HUES6 (cell line): Measurements from ENCODE around the gene ZIC3.
"Not testable (repeated sequence)": the region's sequence is repeated elsewhere in the genome, so short reads cannot be mapped to it uniquely, and the experiment has no call there.

Experiments used
- H3K27ac ChIP-seq: 2 replicates; pipeline ENCODE4 v1.7.0; 2013; ENCODE audit warnings: low read depth, mild to moderate bottlenecking, low read length, inconsistent platforms
- H3K27me3 ChIP-seq: 2 replicates; pipeline ENCODE4 v1.6.1; 2013; ENCODE audit warnings: low read length; ENCODE audit not compliant: control insufficient read depth, insufficient read depth
- H3K36me3 ChIP-seq: 2 replicates; pipeline ENCODE4 v1.6.1; 2013; ENCODE audit warnings: low read length; ENCODE audit not compliant: control insufficient read depth, insufficient read depth
- H3K4me1 ChIP-seq: 2 replicates; pipeline ENCODE4 v1.6.1; 2013; ENCODE audit warnings: low read length; ENCODE audit not compliant: control insufficient read depth, insufficient read depth
- H3K4me3 ChIP-seq: 2 replicates; pipeline ENCODE4 v1.5.1; 2013; ENCODE audit warnings: low read depth, low read length
- H3K9ac ChIP-seq: one replicate; pipeline ENCODE4 v1.6.1; 2013; ENCODE audit warnings: mild to moderate bottlenecking, low read length
- H3K9me3 ChIP-seq: 2 replicates; pipeline ENCODE4 v1.6.1; 2013; ENCODE audit warnings: low read depth, low read length; ENCODE audit not compliant: control insufficient read depth, insufficient read depth

ZIC3 gene

DNA sequence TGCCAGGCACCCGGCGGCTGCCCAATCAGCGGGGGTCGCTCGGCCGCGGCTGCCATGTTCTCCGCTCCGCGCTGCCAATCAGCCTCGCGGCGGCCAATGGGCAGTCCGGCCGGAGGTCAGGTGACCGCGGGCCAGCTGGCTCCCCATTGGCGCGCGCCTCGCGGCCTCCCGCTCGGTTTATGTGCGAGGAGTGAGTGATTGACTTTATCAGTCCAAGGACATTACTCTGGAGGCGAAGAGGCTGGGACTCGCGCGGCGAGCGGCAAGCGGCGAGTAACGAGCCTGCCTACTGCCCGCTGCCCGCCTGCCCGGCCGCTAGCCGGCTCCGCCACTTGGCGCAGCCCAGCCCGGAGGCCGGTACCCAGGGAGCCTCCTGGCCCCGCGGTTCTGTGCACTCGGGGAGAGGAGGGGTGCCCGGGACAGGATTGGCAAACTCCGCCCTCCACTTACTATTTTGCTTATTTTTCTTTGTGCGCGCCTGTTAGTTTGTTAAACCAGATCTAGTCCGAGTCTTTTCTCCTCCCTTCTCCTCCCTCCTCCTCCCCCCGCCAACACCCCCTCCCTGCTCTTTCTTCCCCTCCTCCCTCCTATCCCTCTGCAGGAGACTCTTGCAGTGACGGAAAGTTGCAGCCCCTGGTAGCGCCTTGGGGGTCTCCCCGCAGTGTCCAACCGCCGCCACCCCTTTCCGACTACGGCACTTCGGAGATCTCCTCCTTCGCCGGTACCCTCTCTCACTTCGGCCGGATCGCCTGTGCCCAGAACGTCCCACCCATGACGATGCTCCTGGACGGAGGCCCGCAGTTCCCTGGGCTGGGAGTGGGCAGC is at the start of gene ZIC3:
Gene ZIC3, plus strand, starts transcription at position 207 of the 825 bp plus-strand sequence. Its CDS starts 565 bp downstream, at position 772.
- Histone ChIP-seq H3K9me3 (no peaks in the 10 kb centered on the region), H3K4me3 (peak within 1 kb of the TSS; percentile 95), H3K27me3 (no peaks in the 10 kb centered on the region; the same call in 1 of the 2 replicates), H3K36me3 (peaks cover 40% of the 10 kb centered on the region), H3K4me1 (peaks cover 17% of the 10 kb centered on the region), H3K27ac (peak within 1 kb of the TSS; percentile 82; the same call in 1 of the 2 replicates), H3K9ac (peak within 1 kb of the TSS; percentile 98)

DNA sequence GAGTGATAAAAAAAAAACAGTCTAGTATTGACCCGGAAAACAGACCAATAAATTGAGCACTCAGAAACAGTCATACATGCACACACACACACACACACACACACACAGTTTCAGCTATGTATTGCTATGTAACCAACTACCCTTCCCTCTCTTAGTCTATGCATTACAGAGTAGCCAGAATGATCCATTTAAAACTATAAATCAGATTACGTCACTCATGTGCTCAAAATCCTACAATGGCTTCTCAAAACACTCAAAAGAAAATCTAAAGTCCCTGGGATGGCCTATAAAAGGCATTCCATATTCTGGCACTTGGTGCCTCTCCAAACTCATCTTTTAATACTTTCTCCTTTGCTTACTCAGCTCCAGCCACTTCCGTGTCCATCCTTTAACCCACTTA is 46.5 kb upstream of the ZIC3 start:
- H3K27me3 ChIP-seq: peaks cover 11% of the 10 kb centered on the region; the same call in 1 of the 2 replicates
- no peaks in the 10 kb centered on the region for H3K36me3 ChIP-seq
- no peaks in the 10 kb centered on the region for H3K9me3 ChIP-seq
- H3K9ac ChIP-seq: no peak overlapping the region
- no peaks in the 10 kb centered on the region for H3K4me1 ChIP-seq
- no peak overlapping the region for H3K27ac ChIP-seq
- H3K4me3 ChIP-seq: no peak overlapping the region

- H3K36me3 ChIP-seq: no peaks in the 10 kb centered on the region
Measured at GRCh38 chrX:137545711-137546651, 19.9 kb upstream of the ZIC3 start.

DNA sequence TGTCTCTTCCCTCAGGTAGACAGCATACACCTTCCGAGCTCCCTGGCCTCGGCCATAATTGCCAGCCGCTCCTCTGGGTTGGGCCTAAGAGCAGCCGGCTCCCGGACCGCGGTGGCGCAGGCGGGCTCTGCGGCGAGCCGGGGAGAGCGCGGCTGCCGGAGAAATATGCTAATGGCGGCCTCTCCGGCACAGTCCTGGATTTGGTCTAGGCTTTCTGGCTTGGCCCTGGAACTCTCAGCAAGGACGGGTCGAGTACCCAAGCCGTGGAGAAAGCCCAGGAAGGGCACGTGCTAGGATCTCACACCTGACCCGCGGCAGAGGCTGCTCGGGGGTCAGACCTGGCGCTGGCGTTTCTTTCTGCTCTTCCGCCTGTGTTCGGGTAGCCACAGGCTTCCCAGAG is 18.6 kb upstream of the ZIC3 start:
- Histone ChIP-seq H3K36me3 (no peaks in the 10 kb centered on the region), H3K4me3 (peak overlapping the region; percentile 53), H3K9ac (no peak overlapping the region), H3K27me3 (peaks cover 77% of the 10 kb centered on the region), H3K27ac (no peak overlapping the region), H3K4me1 (peaks cover 35% of the 10 kb centered on the region), H3K9me3 (no peaks in the 10 kb centered on the region)

More at GRCh38 chrX:137545711-137546651, 19.9 kb upstream of the ZIC3 start:
- Histone ChIP-seq H3K9ac (no peak overlapping the region), H3K9me3 (no peaks in the 10 kb centered on the region), H3K27me3 (peaks cover 76% of the 10 kb centered on the region), H3K4me3 (peak overlapping the region; percentile 40; the same call in 1 of the 2 replicates), H3K4me1 (peaks cover 28% of the 10 kb centered on the region), H3K27ac (no peak overlapping the region)

DNA sequence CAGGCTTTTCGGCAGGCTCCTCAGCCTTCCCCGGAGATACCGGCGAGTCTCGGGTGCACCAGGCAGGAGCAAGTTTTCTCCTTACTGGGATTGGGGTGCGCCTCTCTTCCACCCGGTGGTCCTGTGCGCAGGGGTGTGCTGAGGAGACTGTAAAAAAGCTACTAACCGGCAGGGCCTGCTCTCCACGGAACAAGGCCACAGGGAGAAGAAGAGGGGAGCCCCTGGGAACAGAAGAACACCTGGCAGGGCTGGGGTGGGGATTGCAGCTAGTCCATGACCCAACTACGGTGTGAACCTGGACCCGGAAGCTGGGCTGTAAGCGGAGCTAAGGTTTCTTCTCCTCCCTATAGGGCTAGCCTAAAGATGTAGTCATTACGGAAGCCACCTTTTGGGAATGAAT is 17.7 kb upstream of the ZIC3 start:
- H3K9ac ChIP-seq: peak overlapping the region; percentile 53
- H3K27me3 ChIP-seq: peaks cover 73% of the 10 kb centered on the region
- peak overlapping the region; percentile 53 for H3K4me3 ChIP-seq

DNA sequence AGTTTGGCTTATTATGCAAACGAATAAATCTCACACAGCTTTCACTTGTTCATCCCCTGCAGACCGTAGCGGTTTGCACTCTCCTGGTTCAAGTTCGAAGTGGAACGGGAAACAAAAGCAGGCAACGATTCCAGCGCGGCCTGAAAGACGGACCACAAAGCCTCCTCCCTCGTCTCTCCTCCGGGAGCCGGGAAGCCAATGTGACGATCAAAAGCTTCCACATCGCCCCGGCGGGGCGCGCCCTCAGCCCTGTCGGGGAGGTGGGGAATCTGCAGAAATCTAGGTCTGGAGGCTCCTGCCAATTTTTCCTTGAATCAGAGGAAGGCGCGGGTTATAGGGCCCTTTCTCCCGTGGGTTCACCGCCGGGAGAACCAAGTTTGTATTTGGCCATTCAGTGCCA is 16.9 kb upstream of the ZIC3 start:
- no peak overlapping the region for H3K27ac ChIP-seq
- peaks cover 65% of the 10 kb centered on the region for H3K27me3 ChIP-seq
- H3K36me3 ChIP-seq: no peaks in the 10 kb centered on the region
- H3K9me3 ChIP-seq: no peaks in the 10 kb centered on the region
- peak overlapping the region; percentile 53 for H3K4me3 ChIP-seq
- peaks cover 35% of the 10 kb centered on the region for H3K4me1 ChIP-seq
- peak overlapping the region; percentile 78 for H3K9ac ChIP-seq

More for the DNA sequence above, 17.7 kb upstream of the ZIC3 start:
- H3K9me3 ChIP-seq: no peaks in the 10 kb centered on the region
- no peaks in the 10 kb centered on the region for H3K36me3 ChIP-seq
- peaks cover 35% of the 10 kb centered on the region for H3K4me1 ChIP-seq
- H3K27ac ChIP-seq: no peak overlapping the region

- peaks cover 55% of the 10 kb centered on the region for H3K27me3 ChIP-seq
- peaks cover 35% of the 10 kb centered on the region for H3K4me1 ChIP-seq
- H3K4me3 ChIP-seq: peak overlapping the region; percentile 53
- H3K9ac ChIP-seq: peak overlapping the region; percentile 78
- no peaks in the 10 kb centered on the region for H3K9me3 ChIP-seq
- no peaks in the 10 kb centered on the region for H3K36me3 ChIP-seq
- H3K27ac ChIP-seq: peak overlapping the region; percentile 14; the same call in 1 of the 2 replicates
Measured at GRCh38 chrX:137549851-137550664, 15.9 kb upstream of the ZIC3 start.

GRCh38 chrX:137550665-137551261 is 15.2 kb upstream of the ZIC3 start:
- no peaks in the 10 kb centered on the region for H3K36me3 ChIP-seq

GRCh38 chrX:137552098-137552497 is 13.8 kb upstream of the ZIC3 start:
- not testable (repeated sequence) for H3K4me3 ChIP-seq, H3K9me3 ChIP-seq, H3K27ac ChIP-seq, H3K9ac ChIP-seq, H3K36me3 ChIP-seq
- peaks cover 17% of the 10 kb centered on the region for H3K4me1 ChIP-seq
- H3K27me3 ChIP-seq: peaks cover 35% of the 10 kb centered on the region

More at GRCh38 chrX:137550665-137551261, 15.2 kb upstream of the ZIC3 start:
- Histone ChIP-seq H3K4me3 (peak overlapping the region; percentile 53), H3K9ac (peak overlapping the region; percentile 78), H3K9me3 (no peaks in the 10 kb centered on the region), H3K4me1 (peaks cover 30% of the 10 kb centered on the region), H3K27me3 (peaks cover 48% of the 10 kb centered on the region), H3K27ac (peak overlapping the region; percentile 14; the same call in 1 of the 2 replicates)

DNA sequence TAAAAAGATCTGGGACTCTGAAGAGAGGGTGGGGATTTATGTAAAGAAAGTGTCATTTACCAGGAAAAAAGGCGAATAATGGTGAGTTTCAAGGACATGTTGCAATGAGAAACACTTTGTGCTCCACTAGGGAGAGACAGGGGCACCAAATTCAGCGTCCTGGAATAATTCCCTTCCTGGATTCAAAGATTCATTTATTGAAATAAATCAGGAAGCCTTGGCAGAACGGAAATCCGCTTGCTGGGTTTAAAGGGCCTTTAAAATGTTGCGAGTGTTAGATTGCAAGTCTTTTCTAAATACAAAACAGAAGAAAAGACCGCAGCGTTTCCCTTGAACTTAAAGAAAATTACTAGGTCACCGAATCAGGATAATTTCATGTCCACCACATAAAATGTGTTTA is 3.8 kb upstream of the ZIC3 start:
- Histone ChIP-seq H3K27me3 (no peaks in the 10 kb centered on the region; the same call in 1 of the 2 replicates), H3K4me3 (peak overlapping the region; percentile 95), H3K9me3 (no peaks in the 10 kb centered on the region), H3K27ac (peak overlapping the region; percentile 15; the same call in 1 of the 2 replicates), H3K36me3 (peaks cover 4% of the 10 kb centered on the region), H3K9ac (peak overlapping the region; percentile 95), H3K4me1 (peaks cover 48% of the 10 kb centered on the region)
